ENCODE data around the gene SLC7A4.

DNA sequence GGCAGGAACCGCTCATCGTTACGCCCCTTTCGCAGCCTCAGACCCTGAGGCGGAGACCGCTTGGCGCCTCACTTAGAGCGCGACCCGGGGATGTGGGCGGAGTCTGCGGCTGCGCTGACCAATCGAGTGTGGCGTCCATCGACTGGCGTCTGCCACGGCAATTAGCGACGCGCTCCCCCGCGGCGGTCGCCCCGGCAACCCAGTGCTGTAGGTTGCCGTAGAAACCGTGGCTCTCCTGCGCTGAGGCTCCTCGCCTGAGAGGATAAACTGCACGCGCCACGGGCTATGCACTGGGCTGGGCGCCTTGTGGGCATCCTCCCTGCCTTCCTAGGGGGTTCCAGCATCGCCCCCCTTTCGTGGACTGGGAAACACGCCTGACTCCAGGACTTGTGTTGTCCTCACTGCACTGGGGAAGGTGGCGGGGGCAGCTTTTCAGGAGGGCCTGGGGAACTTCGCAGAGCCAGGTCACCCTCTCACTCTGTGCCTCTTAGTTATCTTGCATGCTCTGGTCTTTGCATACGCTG lies 18.1 kb downstream of the SLC7A4 start:
- TF ChIP-seq, protein P1, sequence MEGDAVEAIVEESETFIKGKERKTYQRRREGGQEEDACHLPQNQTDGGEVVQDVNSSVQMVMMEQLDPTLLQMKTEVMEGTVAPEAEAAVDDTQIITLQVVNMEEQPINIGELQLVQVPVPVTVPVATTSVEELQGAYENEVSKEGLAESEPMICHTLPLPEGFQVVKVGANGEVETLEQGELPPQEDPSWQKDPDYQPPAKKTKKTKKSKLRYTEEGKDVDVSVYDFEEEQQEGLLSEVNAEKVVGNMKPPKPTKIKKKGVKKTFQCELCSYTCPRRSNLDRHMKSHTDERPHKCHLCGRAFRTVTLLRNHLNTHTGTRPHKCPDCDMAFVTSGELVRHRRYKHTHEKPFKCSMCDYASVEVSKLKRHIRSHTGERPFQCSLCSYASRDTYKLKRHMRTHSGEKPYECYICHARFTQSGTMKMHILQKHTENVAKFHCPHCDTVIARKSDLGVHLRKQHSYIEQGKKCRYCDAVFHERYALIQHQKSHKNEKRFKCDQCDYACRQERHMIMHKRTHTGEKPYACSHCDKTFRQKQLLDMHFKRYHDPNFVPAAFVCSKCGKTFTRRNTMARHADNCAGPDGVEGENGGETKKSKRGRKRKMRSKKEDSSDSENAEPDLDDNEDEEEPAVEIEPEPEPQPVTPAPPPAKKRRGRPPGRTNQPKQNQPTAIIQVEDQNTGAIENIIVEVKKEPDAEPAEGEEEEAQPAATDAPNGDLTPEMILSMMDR (IDR thresholded peaks at IDR 0.05): no peak
- no peak for TF ChIP-seq POLR2A (IDR thresholded peaks at IDR 0.05)

All from transverse colon (tissue), 3 donors.